ENCODE results near the gene RAB4A. TPM values are rescaled to one million over a fixed set of nuclear protein-coding genes. Genes with fewer than 3 reads are reported as not detected.
A peak's percentile ranks its signal among the peaks of the same experiment; 100 is the strongest.

RAB4A gene
- total and polyA plus RNA-seq, 2 of the 13 experiments (the other 11 are each of a cell fraction or from before 2014, with no cell fraction given) = 56.0 to 80.1 TPM

- TF ChIP-seq ZBTB1 (CRISPR knock-in tag; IDR thresholded peaks at IDR 0.05; ENCODE audit: borderline replicate concordance) (no peak), MTERF4 (CRISPR knock-in tag; IDR thresholded peaks at IDR 0.05) (no peak), ZFY (CRISPR knock-in tag; IDR thresholded peaks at IDR 0.05) (0 out of 2 replicates have a peak, but pooled peaks have one; percentile 36)
These were observed 47.4 kb upstream of the RAB4A start (continued) for GRCh38 chr1:229223498-229223897.

DNA sequence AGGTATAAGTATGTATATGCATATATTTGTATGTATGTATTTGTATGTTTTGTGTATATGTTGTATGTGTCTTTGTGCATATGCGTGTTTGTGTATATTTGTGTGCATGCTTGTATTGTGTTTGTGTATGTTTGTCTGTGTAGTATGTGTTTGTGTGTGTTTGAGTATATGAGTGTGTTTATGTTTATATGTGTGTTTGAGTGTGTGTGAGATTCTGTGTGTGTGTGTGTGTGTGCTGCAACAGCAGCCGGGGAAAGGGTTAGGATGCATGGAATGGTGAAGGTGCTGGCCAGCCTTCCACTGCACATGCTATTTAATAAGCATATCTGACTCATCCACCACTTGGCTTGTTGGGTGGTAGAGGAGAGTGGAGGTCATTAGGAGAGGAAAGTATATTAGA lies 46.6 kb upstream of the RAB4A start:
- H3K4me1 ChIP-seq (ENCODE audit: insufficient read depth, low read length) = peaks cover 92% of the 10 kb centered on the region
- in situ Hi-C loops (cut with HindIII; ENCODE audit: extremely low pct_ligation_motif_present, low pct_unique_long_range_greater_than_20kb) = loop anchor here (10.0 kb wide), 1 partner anchor 490 kb away; the partner anchor contains the start of gene RHOU
- no peaks in the 10 kb centered on the region for H4K20me1 ChIP-seq (ENCODE audit: insufficient read depth, low read length)
- BruUV-seq (replicated peaks) = no TSS peak
- H3K9me3 ChIP-seq (ENCODE audit: low read length) = no peaks in the 10 kb centered on the region
- H3K79me2 ChIP-seq (ENCODE audit: insufficient read depth, low read length) = no peaks in the 10 kb centered on the region
- H3K36me3 ChIP-seq (replicated peaks in 1 of 2; ENCODE audit: control insufficient read depth in 1 of 2, insufficient read depth in 2 of 2, low read length in 2 of 2) = no peaks in the 10 kb centered on the region
- intact Hi-C loops (cut with micrococcal nuclease; ENCODE audit: unreplicated experiment) = loop anchor here (10.0 kb wide), 4 partner anchors 120 to 360 kb away; no protein-coding TSS in a partner anchor
- H3K4me2 ChIP-seq (ENCODE audit: low read depth, low read length) = no peak overlapping the region
- FAIRE-seq = no peak
- H3K27ac ChIP-seq (ENCODE audit: extremely low read length, insufficient read depth, low read length) = no peak overlapping the region
- no peaks in the 10 kb centered on the region for H3K27me3 ChIP-seq (ENCODE audit: control insufficient read depth in 1 of 2, insufficient read depth in 2 of 2, low read length in 2 of 2)
- 98% methylated on average over 2 of the region's 2 CpGs for WGBS (ENCODE audit: low lambda C conversion rate)
- ChIA-PET POLR2A (interaction anchor here (1.3 to 3.8 kb wide), 3 partner anchors 21 to 94 kb away, joined by 4 to 34 read pairs (median 16); no protein-coding TSS in a partner anchor), CTCF (ENCODE audit: low intra/inter-chr PET ratio, low total read pairs) (no interaction called here)
- TF ChIP-seq ZNF781 (CRISPR knock-in tag; IDR thresholded peaks at IDR 0.05; ENCODE audit: borderline replicate concordance, not compliant biosample characterization) (no peak), ZNF251 (CRISPR knock-in tag; IDR thresholded peaks at IDR 0.05) (no peak), ZNF646 (CRISPR knock-in tag; IDR thresholded peaks at IDR 0.05) (0 out of 2 replicates have a peak, but pooled peaks have one; percentile 28)
- peak overlapping the region; percentile 6 for H2AFZ ChIP-seq (ENCODE audit: low read length)
- H3K4me3 ChIP-seq (replicated peaks in 1 of 3; ENCODE audit: insufficient read depth in 1 of 3, low read depth in 2 of 3, low read length in 3 of 3) = no peak overlapping the region
- no peak for ATAC-seq
- H3K9ac ChIP-seq (ENCODE audit: insufficient read depth, low read depth, low read length) = no peak overlapping the region
- DNase-seq (ENCODE audit: low spot score) = no peak

All from HepG2 (cell line).